ENCODE results near the gene LYSMD2.

GRCh38 chr15:51732646-51733045 lies 4.8 kb downstream of the LYSMD2 start:
- no peak for TF ChIP-seq CTCF (IDR thresholded peaks at IDR 0.05)
- TF ChIP-seq RAD21 (conservative IDR thresholded peaks at IDR 0.05 in 1 of 2, IDR thresholded peaks at IDR 0.05 in 1 of 2), result no peak
- no peak for TF ChIP-seq POLR2A (IDR thresholded peaks at IDR 0.05; ENCODE audit: low read length)
- TF ChIP-seq MAFK (IDR thresholded peaks at IDR 0.05; ENCODE audit: partially characterized antibody), result no peak
- no peak for TF ChIP-seq EP300 (IDR thresholded peaks at IDR 0.05)
- no peak for TF ChIP-seq ZC3H11A (IDR thresholded peaks at IDR 0.05)
- no peak for TF ChIP-seq MAX (IDR thresholded peaks at IDR 0.05)
- no peak for TF ChIP-seq REST (IDR thresholded peaks at IDR 0.05)
- no peak for TF ChIP-seq CEBPB (IDR thresholded peaks at IDR 0.05)
- no peak for TF ChIP-seq POLR2AphosphoS2 (conservative IDR thresholded peaks at IDR 0.05; ENCODE audit: low read length)
